Adrenal gland (tissue), 5 donors: ENCODE measurements around the gene ZBTB44.
"Not testable (repeated sequence)": the region's sequence is repeated elsewhere in the genome, so short reads cannot be mapped to it uniquely, and the experiment has no call there.

Source experiments
- CTCF ChIP-seq, 6 experiments: fragments of 450-650 bp in 4 of 6; fragments of 200-600 bp in 2 of 6; sonication (generic) in 1 of 6; IDR thresholded peaks; 1 replicate in 5 of 6; 2 replicates in 1 of 6; pipeline versions ENCODE4 v1.5.1 to v1.8.0; 2016 to 2021; ENCODE audit warnings: antibody characterized with exemption in 6 of 6, mild to moderate bottlenecking in 2 of 6, moderate library complexity in 1 of 6
- POLR2A ChIP-seq, 2 donors: fragments of 450-650 bp; IDR thresholded peaks; one replicate each; pipeline ENCODE4 v1.6.1; 2017; ENCODE audit warnings: antibody characterized with exemption in 2 of 2, mild to moderate bottlenecking in 2 of 2, moderate library complexity in 1 of 2
- donor health status: DM: no; HTN: no; CAD: no.

GRCh38 chr11:130233486-130233885 lies 81.2 kb downstream of the ZBTB44 start:
- not testable (repeated sequence) for TF ChIP-seq POLR2A, CTCF (IDR thresholded peaks at IDR 0.05)
